Liver (tissue), 3 donors: Measurements from ENCODE around the gene USP5.
"Not testable (repeated sequence)": the region's sequence is repeated elsewhere in the genome, so short reads cannot be mapped to it uniquely, and the experiment has no call there.

ENCODE experiments used
- ATF3 ChIP-seq: IDR thresholded peaks from 2 replicates; pipeline ENCODE4 v1.6.1; 2016; ENCODE audit warnings: antibody characterized with exemption
- GABPA ChIP-seq, 2 donors: IDR thresholded peaks in 1 of 2; conservative IDR thresholded peaks in 1 of 2; 2 replicates each; pipeline ENCODE4 v1.6.1; 2016; ENCODE audit warnings: antibody characterized with exemption in 2 of 2, mild to moderate bottlenecking in 1 of 2, moderate library complexity in 1 of 2
- HNF4A ChIP-seq, 2 donors: conservative IDR thresholded peaks; 2 replicates each; pipeline ENCODE4 v1.6.1; 2016; ENCODE audit warnings: antibody characterized with exemption in 2 of 2, mild to moderate bottlenecking in 2 of 2
- JUND ChIP-seq, 2 donors: IDR thresholded peaks; 2 replicates each; pipeline ENCODE4 v1.6.1; 2016; ENCODE audit warnings: antibody characterized with exemption in 2 of 2
- MAX ChIP-seq: IDR thresholded peaks from 2 replicates; pipeline ENCODE4 v1.6.1; 2016; ENCODE audit warnings: antibody characterized with exemption
- RAD21 ChIP-seq, 2 donors: IDR thresholded peaks; 2 replicates each; pipeline ENCODE4 v1.6.1; 2016; ENCODE audit warnings: antibody characterized with exemption in 2 of 2, mild to moderate bottlenecking in 2 of 2
- RXRA ChIP-seq, 2 donors: IDR thresholded peaks; 2 replicates each; pipeline ENCODE4 v1.6.1; 2017 to 2018; ENCODE audit warnings: antibody characterized with exemption in 2 of 2, mild to moderate bottlenecking in 1 of 2
- SP1 ChIP-seq: IDR thresholded peaks from 2 replicates; pipeline ENCODE4 v1.6.1; 2018; ENCODE audit warnings: antibody characterized with exemption, mild to moderate bottlenecking
- TAF1 ChIP-seq: conservative IDR thresholded peaks from 2 replicates; pipeline ENCODE4 v1.6.1; 2016; ENCODE audit warnings: antibody characterized with exemption, mild to moderate bottlenecking
- YY1 ChIP-seq: IDR thresholded peaks from 2 replicates; pipeline ENCODE4 v1.6.1; 2016; ENCODE audit warnings: antibody characterized with exemption, mild to moderate bottlenecking
- ZBTB33 ChIP-seq: IDR thresholded peaks from 2 replicates; pipeline ENCODE4 v1.6.1; 2016; ENCODE audit warnings: antibody characterized with exemption
- TF ChIP-seq, protein P1 (sequence below): fragments of 150-350 bp; IDR thresholded peaks from 2 replicates; pipeline ENCODE4 v1.5.1; 2017; ENCODE audit warnings: improper control_type of control experiment, low read depth, low read length; ENCODE audit not compliant: missing input control
- donor health status: healthy.
- donor health status: healthy.

DNA sequence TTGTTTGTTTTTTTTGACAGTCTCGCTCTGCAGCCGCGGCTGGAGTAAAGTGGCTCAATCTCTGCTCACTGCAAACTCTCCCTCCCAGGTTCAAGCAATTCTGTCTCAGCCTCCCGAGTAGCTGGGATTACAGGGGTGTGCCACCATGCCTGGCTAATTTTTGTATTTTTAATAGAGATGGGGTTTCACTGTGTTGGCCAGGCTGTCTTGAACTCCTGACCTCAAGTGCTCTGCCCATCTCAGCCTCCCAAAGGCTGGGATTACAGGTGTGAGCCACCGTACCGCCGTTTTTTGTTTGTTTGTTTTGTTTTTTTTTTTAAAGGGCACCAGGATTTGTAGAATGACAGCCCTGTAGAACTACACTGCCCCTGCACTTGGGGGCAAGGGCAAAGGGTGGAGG is 36.8 kb downstream of the USP5 start:
- TF ChIP-seq, protein P1, sequence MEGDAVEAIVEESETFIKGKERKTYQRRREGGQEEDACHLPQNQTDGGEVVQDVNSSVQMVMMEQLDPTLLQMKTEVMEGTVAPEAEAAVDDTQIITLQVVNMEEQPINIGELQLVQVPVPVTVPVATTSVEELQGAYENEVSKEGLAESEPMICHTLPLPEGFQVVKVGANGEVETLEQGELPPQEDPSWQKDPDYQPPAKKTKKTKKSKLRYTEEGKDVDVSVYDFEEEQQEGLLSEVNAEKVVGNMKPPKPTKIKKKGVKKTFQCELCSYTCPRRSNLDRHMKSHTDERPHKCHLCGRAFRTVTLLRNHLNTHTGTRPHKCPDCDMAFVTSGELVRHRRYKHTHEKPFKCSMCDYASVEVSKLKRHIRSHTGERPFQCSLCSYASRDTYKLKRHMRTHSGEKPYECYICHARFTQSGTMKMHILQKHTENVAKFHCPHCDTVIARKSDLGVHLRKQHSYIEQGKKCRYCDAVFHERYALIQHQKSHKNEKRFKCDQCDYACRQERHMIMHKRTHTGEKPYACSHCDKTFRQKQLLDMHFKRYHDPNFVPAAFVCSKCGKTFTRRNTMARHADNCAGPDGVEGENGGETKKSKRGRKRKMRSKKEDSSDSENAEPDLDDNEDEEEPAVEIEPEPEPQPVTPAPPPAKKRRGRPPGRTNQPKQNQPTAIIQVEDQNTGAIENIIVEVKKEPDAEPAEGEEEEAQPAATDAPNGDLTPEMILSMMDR, result not testable (repeated sequence)
- TF ChIP-seq HNF4A (conservative IDR thresholded peaks at IDR 0.05), result peak in 1 of 2 donors; percentile 17
- TF ChIP-seq MAX; ATF3; YY1; GABPA (IDR thresholded peaks at IDR 0.05 in 1 of 2, conservative IDR thresholded peaks at IDR 0.05 in 1 of 2); RXRA (IDR thresholded peaks at IDR 0.05); SP1; RAD21 (IDR thresholded peaks at IDR 0.05); TAF1; JUND (IDR thresholded peaks at IDR 0.05); ZBTB33: not testable (repeated sequence)
